Glomerular visceral epithelial cell (primary cell): Measurements from ENCODE around the gene ZBED4.

Source experiments
- DNase-seq: peaks from one replicate; pipeline ENCODE4 v3.0.0-alpha.2; 2016; ENCODE audit errors: extremely low spot score

ZBED4 gene

GRCh38 chr22:49877642-49878041, 24.0 kb downstream of the ZBED4 start:
- DNase-seq: no peak

GRCh38 chr22:49878206-49878605, 24.6 kb downstream of the ZBED4 start:
- DNase-seq: no peak

- DNase-seq: no peak
Measured at GRCh38 chr22:49879871-49880270, 26.2 kb downstream of the ZBED4 start.

- no peak for DNase-seq
Measured at GRCh38 chr22:49880281-49880680, 26.6 kb downstream of the ZBED4 start.

- DNase-seq: no peak
Measured at GRCh38 chr22:49881856-49882255, 28.2 kb downstream of the ZBED4 start.

- no peak for DNase-seq
Measured at GRCh38 chr22:49882519-49883293, 29.1 kb downstream of the ZBED4 start.

- no peak for DNase-seq
Measured at GRCh38 chr22:49883294-49883640, 29.6 kb downstream of the ZBED4 start.

- DNase-seq: no peak
Measured at GRCh38 chr22:49884075-49884474, 30.4 kb downstream of the ZBED4 start.

- no peak for DNase-seq
Measured at GRCh38 chr22:49884503-49885260, 31.0 kb downstream of the ZBED4 start.

GRCh38 chr22:49885281-49885680, 31.6 kb downstream of the ZBED4 start:
- DNase-seq: no peak

- DNase-seq: no peak
Measured at GRCh38 chr22:49885881-49886280, 32.2 kb downstream of the ZBED4 start.

- no peak for DNase-seq
Measured at GRCh38 chr22:49886346-49887063, 32.9 kb downstream of the ZBED4 start.

- no peak for DNase-seq
Measured at GRCh38 chr22:49887064-49887451, 33.4 kb downstream of the ZBED4 start.

GRCh38 chr22:49887702-49888101, 34.1 kb downstream of the ZBED4 start:
- DNase-seq: no peak

GRCh38 chr22:49889071-49889470, 35.4 kb downstream of the ZBED4 start:
- DNase-seq: no peak

GRCh38 chr22:49892226-49892899, 38.7 kb downstream of the ZBED4 start:
- no peak for DNase-seq

- DNase-seq: no peak
Measured at GRCh38 chr22:49893025-49893424, 39.4 kb downstream of the ZBED4 start.

GRCh38 chr22:49894322-49895054, 40.8 kb downstream of the ZBED4 start:
- no peak for DNase-seq

- no peak for DNase-seq
Measured at GRCh38 chr22:49896201-49896600, 42.6 kb downstream of the ZBED4 start.

- no peak for DNase-seq
Measured at GRCh38 chr22:49897015-49897684, 43.5 kb downstream of the ZBED4 start.

GRCh38 chr22:49899530-49899929, 45.9 kb downstream of the ZBED4 start:
- DNase-seq: no peak
